HEK293 (cell line): ENCODE measurements around the gene EIF2D.

Source experiments
- GFI1B ChIP-seq: fragments of 450-650 bp; formaldehyde crosslinking; IDR thresholded peaks from 2 replicates; pipeline ENCODE4 v1.5.1; 2016; ENCODE audit warnings: missing biosample characterization, missing genetic modification characterization
- GLIS1 ChIP-seq: fragments of 450-650 bp; formaldehyde crosslinking; IDR thresholded peaks from 2 replicates; pipeline ENCODE4 v1.5.1; 2016; ENCODE audit warnings: missing biosample characterization, missing genetic modification characterization
- PRDM4 ChIP-seq: fragments of 450-650 bp; formaldehyde crosslinking; IDR thresholded peaks from 2 replicates; pipeline ENCODE4 v1.5.1; 2017; ENCODE audit warnings: missing biosample characterization, missing genetic modification characterization
- SP2 ChIP-seq: fragments of 450-650 bp; formaldehyde crosslinking; IDR thresholded peaks from 2 replicates; pipeline ENCODE4 v1.5.1; 2016; ENCODE audit warnings: missing biosample characterization, missing genetic modification characterization
- SP3 ChIP-seq: fragments of 450-650 bp; formaldehyde crosslinking; IDR thresholded peaks from 2 replicates; pipeline ENCODE4 v1.5.1; 2016; ENCODE audit warnings: missing biosample characterization, missing genetic modification characterization
- WT1 ChIP-seq: fragments of 450-650 bp; formaldehyde crosslinking; IDR thresholded peaks from 2 replicates; pipeline ENCODE4 v1.5.1; 2016; ENCODE audit warnings: missing biosample characterization, missing genetic modification characterization
- ZBTB49 ChIP-seq: fragments of 450-650 bp; formaldehyde crosslinking; IDR thresholded peaks from 2 replicates; pipeline ENCODE4 v1.5.1; 2016; ENCODE audit warnings: missing biosample characterization, missing genetic modification characterization, low read depth
- ZBTB8A ChIP-seq: fragments of 450-650 bp; formaldehyde crosslinking; IDR thresholded peaks from 2 replicates; pipeline ENCODE4 v1.5.1; 2016; ENCODE audit warnings: missing biosample characterization, missing genetic modification characterization
- ZEB2 ChIP-seq: fragments of 450-650 bp; formaldehyde crosslinking; IDR thresholded peaks from 2 replicates; pipeline ENCODE4 v1.5.1; 2016; ENCODE audit warnings: missing biosample characterization, missing genetic modification characterization
- ZNF112 ChIP-seq: fragments of 450-650 bp; formaldehyde crosslinking; IDR thresholded peaks from 2 replicates; pipeline ENCODE4 v1.5.0; 2017; ENCODE audit warnings: missing biosample characterization, missing genetic modification characterization
- ZNF114 ChIP-seq: fragments of 450-650 bp; formaldehyde crosslinking; IDR thresholded peaks from 2 replicates; pipeline ENCODE4 v1.5.0; 2017; ENCODE audit warnings: missing biosample characterization, missing genetic modification characterization
- ZNF202 ChIP-seq: fragments of 450-650 bp; formaldehyde crosslinking; IDR thresholded peaks from 2 replicates; pipeline ENCODE4 v1.5.1; 2016; ENCODE audit warnings: missing biosample characterization, missing genetic modification characterization, borderline replicate concordance
- ZNF239 ChIP-seq: fragments of 450-650 bp; formaldehyde crosslinking; IDR thresholded peaks from 2 replicates; pipeline ENCODE4 v1.5.1; 2016; ENCODE audit warnings: missing biosample characterization, missing genetic modification characterization
- ZNF26 ChIP-seq: fragments of 450-650 bp; formaldehyde crosslinking; IDR thresholded peaks from 2 replicates; pipeline ENCODE4 v1.5.1; 2016; ENCODE audit warnings: missing biosample characterization, missing genetic modification characterization
- ZNF292 ChIP-seq: fragments of 450-650 bp; formaldehyde crosslinking; IDR thresholded peaks from 2 replicates; pipeline ENCODE4 v1.5.1; 2016; ENCODE audit warnings: low read depth, missing biosample characterization, missing genetic modification characterization, borderline replicate concordance
- ZNF501 ChIP-seq: fragments of 450-650 bp; formaldehyde crosslinking; IDR thresholded peaks from 2 replicates; pipeline ENCODE4 v1.5.1; 2016; ENCODE audit warnings: missing biosample characterization, missing genetic modification characterization
- ZNF518A ChIP-seq: fragments of 450-650 bp; formaldehyde crosslinking; conservative IDR thresholded peaks from 2 replicates; pipeline ENCODE4 v1.5.1; 2016; ENCODE audit warnings: low read depth, missing biosample characterization, missing genetic modification characterization
- ZNF596 ChIP-seq: fragments of 450-650 bp; IDR thresholded peaks from 2 replicates; pipeline ENCODE4 v1.5.0; 2018; ENCODE audit warnings: missing biosample characterization, mild to moderate bottlenecking, missing genetic modification characterization, moderate library complexity
- ZNF626 ChIP-seq: fragments of 450-650 bp; sonication (Bioruptor Pico); formaldehyde crosslinking; IDR thresholded peaks from 2 replicates; pipeline ENCODE4 v1.5.1; 2018; ENCODE audit warnings: missing biosample characterization, missing genetic modification characterization, inconsistent platforms
- ZNF664 ChIP-seq: fragments of 450-650 bp; formaldehyde crosslinking; IDR thresholded peaks from 2 replicates; pipeline ENCODE4 v1.5.1; 2016; ENCODE audit warnings: missing biosample characterization, missing genetic modification characterization
- ZNF76 ChIP-seq: fragments of 450-650 bp; formaldehyde crosslinking; IDR thresholded peaks from 2 replicates; pipeline ENCODE4; 2016; ENCODE audit warnings: low read depth, missing biosample characterization, missing genetic modification characterization, borderline replicate concordance
- ZNF776 ChIP-seq: fragments of 450-650 bp; formaldehyde crosslinking; IDR thresholded peaks from 2 replicates; pipeline ENCODE4 v1.5.0; 2017; ENCODE audit warnings: missing biosample characterization, missing genetic modification characterization, borderline replicate concordance
- ZNF837 ChIP-seq: fragments of 450-650 bp; formaldehyde crosslinking; IDR thresholded peaks from 2 replicates; pipeline ENCODE4 v1.5.1; 2016; ENCODE audit warnings: missing biosample characterization, missing genetic modification characterization
- ZSCAN4 ChIP-seq: fragments of 450-650 bp; formaldehyde crosslinking; IDR thresholded peaks from 2 replicates; pipeline ENCODE4 v1.5.1; 2017; ENCODE audit warnings: missing biosample characterization, missing genetic modification characterization
- ZSCAN5A ChIP-seq: fragments of 450-650 bp; formaldehyde crosslinking; IDR thresholded peaks from 2 replicates; pipeline ENCODE4 v1.5.1; 2016; ENCODE audit warnings: missing biosample characterization, missing genetic modification characterization

Gene EIF2D

GRCh38 chr1:206612129-206612876, at the start of gene EIF2D (continued):
- peak; percentile 52 for TF ChIP-seq PRDM4 (tag by site-specific recombination)
- TF ChIP-seq ZNF596 (tag by site-specific recombination), result no peak
- TF ChIP-seq SP3 (tag by site-specific recombination), result peak; percentile 86
- TF ChIP-seq ZNF664, result peak; percentile 53; the same call in 1 of the 2 replicates
- no peak for TF ChIP-seq ZBTB49 (tag by site-specific recombination)
- TF ChIP-seq ZNF202 (tag by site-specific recombination), result 0 out of 2 replicates have a peak, but pooled peaks have one; percentile 56
- TF ChIP-seq ZNF518A (tag by site-specific recombination), result peak; percentile 83
- TF ChIP-seq ZEB2, result peak; percentile 91
- peak; percentile 67 for TF ChIP-seq GLIS1 (tag by site-specific recombination)
- peak; percentile 80 for TF ChIP-seq ZSCAN4 (tag by site-specific recombination)
- TF ChIP-seq ZNF76 (tag by site-specific recombination), result peak; percentile 90
- no peak for TF ChIP-seq ZNF112 (tag by site-specific recombination)
- peak; percentile 82 for TF ChIP-seq ZNF239
- peak; percentile 98 for TF ChIP-seq ZSCAN5A (tag by site-specific recombination)
- peak; percentile 71 for TF ChIP-seq WT1 (tag by site-specific recombination)
- TF ChIP-seq ZNF626, result 0 out of 2 replicates have a peak, but pooled peaks have one; percentile 83
- peak; percentile 53 for TF ChIP-seq SP2
- no peak for TF ChIP-seq ZNF114 (tag by site-specific recombination)
- TF ChIP-seq ZBTB8A (tag by site-specific recombination), result peak; percentile 73
- peak; percentile 100 for TF ChIP-seq ZNF501 (tag by site-specific recombination)
- TF ChIP-seq ZNF26 (tag by site-specific recombination), result no peak
- no peak for TF ChIP-seq ZNF776 (tag by site-specific recombination)
- TF ChIP-seq ZNF292 (tag by site-specific recombination), result no peak
- TF ChIP-seq ZNF837 (tag by site-specific recombination), result peak; percentile 77; the same call in 1 of the 2 replicates
- TF ChIP-seq GFI1B (tag by site-specific recombination), result 0 out of 2 replicates have a peak, but pooled peaks have one; percentile 15
